Stimulated activated CD4-positive, alpha-beta T cell treated with anti-CD3 and anti-CD28 coated beads, Interleukin-12 subunit alpha, Interleukin-12 subunit beta, amount 100 ng/mL, for 24 hours (primary cell): Measurements from ENCODE around the gene PRAMEF12.
"Not testable (repeated sequence)": the region's sequence is repeated elsewhere in the genome, so short reads cannot be mapped to it uniquely, and the experiment has no call there.

Experiments used
- DNase-seq, 2 experiments: peaks; one replicate each; pipeline ENCODE4 v3.0.0-alpha.2; 2020; ENCODE audit warnings: low read depth in 2 of 2

The PRAMEF12 gene

GRCh38 chr1:12773438-12773837 is at the start of gene PRAMEF12:
Gene PRAMEF12, plus strand, starts transcription at chr1:12773738. Its CDS starts 1,130 bp downstream, at chr1:12774868.
- DNase-seq: no peak

- DNase-seq: no peak
Measured at GRCh38 chr1:12728391-12728790, 45.1 kb upstream of the PRAMEF12 start.

- no peak for DNase-seq
Measured at GRCh38 chr1:12730156-12730555, 43.4 kb upstream of the PRAMEF12 start.

- not testable (repeated sequence) for DNase-seq
Measured at GRCh38 chr1:12731084-12731483, 42.5 kb upstream of the PRAMEF12 start.

- DNase-seq: no peak
Measured at GRCh38 chr1:12734651-12735050, 38.9 kb upstream of the PRAMEF12 start.

- DNase-seq: no peak
Measured at GRCh38 chr1:12738934-12739333, 34.6 kb upstream of the PRAMEF12 start.

GRCh38 chr1:12739613-12740012 is 33.9 kb upstream of the PRAMEF12 start:
- DNase-seq: no peak

- DNase-seq: no peak
Measured at GRCh38 chr1:12741946-12742345, 31.6 kb upstream of the PRAMEF12 start.

- DNase-seq: no peak
Measured at GRCh38 chr1:12745126-12745991, 28.2 kb upstream of the PRAMEF12 start.

- no peak for DNase-seq
Measured at GRCh38 chr1:12745992-12746323, 27.6 kb upstream of the PRAMEF12 start, which contains the start of gene CFAP107. Gene CFAP107, plus strand, starts transcription at chr1:12746200. Its CDS starts 231 bp downstream, at chr1:12746431.

GRCh38 chr1:12748778-12749355 is 24.7 kb upstream of the PRAMEF12 start:
- no peak for DNase-seq

- no peak for DNase-seq
Measured at GRCh38 chr1:12754738-12755137, 18.8 kb upstream of the PRAMEF12 start.

GRCh38 chr1:12756273-12756672 is 17.3 kb upstream of the PRAMEF12 start:
- DNase-seq: no peak

- no peak for DNase-seq
Measured at GRCh38 chr1:12756768-12757413, 16.6 kb upstream of the PRAMEF12 start.

GRCh38 chr1:12757836-12758235 is 15.7 kb upstream of the PRAMEF12 start:
- DNase-seq: no peak

GRCh38 chr1:12760256-12760795 is 13.2 kb upstream of the PRAMEF12 start:
- no peak for DNase-seq

- DNase-seq: no peak
Measured at GRCh38 chr1:12761781-12762180, 11.8 kb upstream of the PRAMEF12 start.

GRCh38 chr1:12762766-12763165 is 10.8 kb upstream of the PRAMEF12 start:
- DNase-seq: no peak

GRCh38 chr1:12763479-12763878 is 10.1 kb upstream of the PRAMEF12 start:
- DNase-seq: no peak

GRCh38 chr1:12764016-12764415 is 9.5 kb upstream of the PRAMEF12 start:
- DNase-seq: no peak

GRCh38 chr1:12769031-12769430 is 4.5 kb upstream of the PRAMEF12 start:
- no peak for DNase-seq

GRCh38 chr1:12769976-12770505 is 3.5 kb upstream of the PRAMEF12 start:
- no peak for DNase-seq
